Measurements from ENCODE around the gene UPB1. TPM values are rescaled to one million over a fixed set of nuclear protein-coding genes. Genes with fewer than 3 reads are reported as not detected.
A peak's percentile ranks its signal among the peaks of the same experiment; 100 is the strongest.
"Not testable (repeated sequence)": the region's sequence is repeated elsewhere in the genome, so short reads cannot be mapped to it uniquely, and the experiment has no call there.

Gene UPB1
- total RNA-seq, 2 donors from 2014 or later, result 0.52 TPM; not detected in 1

DNA sequence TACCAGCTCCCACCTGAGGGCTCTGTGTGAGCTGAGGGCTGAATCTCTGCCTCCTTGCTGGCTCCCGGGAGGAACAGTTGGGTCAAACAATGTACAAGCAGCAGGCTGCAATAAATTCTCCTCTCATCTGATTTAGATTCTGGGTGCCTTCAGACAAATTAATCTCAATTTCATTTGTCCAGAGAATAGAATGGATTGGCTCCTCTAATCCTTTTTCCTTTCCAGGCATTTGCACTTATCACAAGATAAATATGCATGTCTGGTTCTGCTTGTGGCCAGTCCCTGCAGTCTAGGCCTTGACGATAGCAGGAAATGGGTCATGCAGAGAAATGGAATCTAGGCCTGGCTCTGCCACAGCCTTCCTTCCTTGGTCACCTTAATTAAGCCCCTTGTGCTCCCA, 28.7 kb downstream of the UPB1 start:
- no peaks in the 10 kb centered on the region for H3K36me3 ChIP-seq (replicated peaks in 1 of 2; ENCODE audit: insufficient read depth in 1 of 2, low read depth in 2 of 2)
- H3K9me3 ChIP-seq, result no peaks in the 10 kb centered on the region
- TF ChIP-seq POLR2A (IDR thresholded peaks at IDR 0.05) (no peak), CTCF (IDR thresholded peaks at IDR 0.05) (no peak)
- peaks cover 15% of the 10 kb centered on the region for H3K4me1 ChIP-seq
- H3K27me3 ChIP-seq, result no peaks in the 10 kb centered on the region
- no peak for DNase-seq
- no peak overlapping the region for H3K4me3 ChIP-seq
- 17 to 20% methylated on average over 2 of the region's 2 CpGs for WGBS, 2 donors
- no peak for ATAC-seq
- intact Hi-C loops (cut with DNase I), result loop anchor here (5.0 kb wide), 1 partner anchor 97 kb away; the partner anchor contains the start of gene ADORA2A
- H3K27ac ChIP-seq, result peak overlapping the region in 3 of 4 donors; percentile 21 to 37 (median 26)

- Histone ChIP-seq H3K4me3 (no peak overlapping the region), H3K9me3 (no peaks in the 10 kb centered on the region), H3K27me3 (no peaks in the 10 kb centered on the region), H3K36me3 (replicated peaks in 1 of 2; ENCODE audit: insufficient read depth in 1 of 2, low read depth in 2 of 2) (no peaks in the 10 kb centered on the region), H3K27ac (no peak overlapping the region), H3K4me1 (peaks cover 15% of the 10 kb centered on the region)
- intact Hi-C loops (cut with DNase I), result no loop called here
- WGBS, 2 donors, result 1 to 5% methylated on average over 10 to 12 of the region's 12 CpGs
- DNase-seq, result peak; percentile 79 to 87 (median 82)
- TF ChIP-seq CTCF (IDR thresholded peaks at IDR 0.05), result peak; percentile 71 to 87 (median 80)
- TF ChIP-seq POLR2A (IDR thresholded peaks at IDR 0.05), result no peak
- peak; percentile 83 for ATAC-seq
These were observed 30.4 kb downstream of the UPB1 start for GRCh38 chr22:24525416-24526037.

- H3K27me3 ChIP-seq, result no peaks in the 10 kb centered on the region
- H3K4me1 ChIP-seq, result peaks cover 20% of the 10 kb centered on the region
- ATAC-seq (no peak), DNase-seq (no peak)
- no peaks in the 10 kb centered on the region for H3K36me3 ChIP-seq (replicated peaks in 1 of 2; ENCODE audit: insufficient read depth in 1 of 2, low read depth in 2 of 2)
- H3K9me3 ChIP-seq, result no peaks in the 10 kb centered on the region
- H3K27ac ChIP-seq, result no peak overlapping the region
- WGBS, 2 donors, result 82 to 84% methylated on average over 2 of the region's 2 CpGs
- intact Hi-C loops (cut with DNase I), result no loop called here
- TF ChIP-seq POLR2A (IDR thresholded peaks at IDR 0.05) (no peak), CTCF (IDR thresholded peaks at IDR 0.05) (no peak)
- no peak overlapping the region for H3K4me3 ChIP-seq
These were observed 31.1 kb downstream of the UPB1 start for GRCh38 chr22:24526191-24526590.

DNA sequence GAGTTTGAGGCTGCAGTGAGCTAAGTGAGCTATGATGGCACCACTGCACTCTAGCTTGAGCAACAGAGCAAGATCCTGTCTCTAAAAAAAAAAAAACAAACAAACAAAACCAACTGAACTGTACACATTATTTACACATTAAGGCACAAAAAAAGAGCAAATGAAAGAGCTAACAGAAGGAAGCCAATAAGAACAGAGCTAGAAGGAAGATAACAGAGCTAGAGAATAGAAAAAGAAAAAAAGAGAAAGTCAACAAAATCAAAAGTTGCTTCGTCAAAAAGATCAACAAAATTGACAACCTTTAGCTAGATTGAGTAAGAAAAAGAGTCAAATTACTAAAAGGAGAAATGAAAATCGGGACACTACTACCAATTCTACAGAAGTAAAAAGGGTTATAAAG, 34.8 kb downstream of the UPB1 start:
- intact Hi-C loops (cut with DNase I), result no loop called here
- no peak overlapping the region for H3K27ac ChIP-seq
- no peaks in the 10 kb centered on the region for H3K36me3 ChIP-seq (replicated peaks in 1 of 2; ENCODE audit: insufficient read depth in 1 of 2, low read depth in 2 of 2)
- no peak overlapping the region for H3K4me3 ChIP-seq
- no peak for DNase-seq
- H3K9me3 ChIP-seq, result no peaks in the 10 kb centered on the region
- no peak for TF ChIP-seq POLR2A (IDR thresholded peaks at IDR 0.05)
- 51 to 52% methylated on average over 2 of the region's 2 CpGs for WGBS, 2 donors
- no peak for ATAC-seq
- H3K27me3 ChIP-seq, result no peaks in the 10 kb centered on the region
- peaks cover 27% of the 10 kb centered on the region for H3K4me1 ChIP-seq

DNA sequence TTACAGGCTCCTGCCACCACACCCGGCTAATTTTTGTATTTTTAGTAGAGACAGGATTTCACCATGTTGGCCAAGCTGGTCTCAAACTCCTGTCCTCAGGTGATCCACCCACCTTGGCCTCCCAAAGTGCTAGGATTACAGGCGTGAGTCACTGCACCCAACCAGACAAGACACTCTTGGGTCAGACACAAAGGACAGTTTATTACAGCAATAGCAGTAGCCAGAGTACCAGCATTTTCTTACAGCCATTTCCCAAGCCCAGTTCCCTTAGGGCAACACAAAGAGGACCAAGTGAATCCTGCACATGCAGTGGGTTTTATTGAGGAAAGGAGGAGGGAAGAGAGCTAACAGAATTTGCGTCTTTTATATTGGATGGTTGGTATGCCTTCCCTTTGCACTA, 35.8 kb downstream of the UPB1 start:
- H3K9me3 ChIP-seq; H3K27me3 ChIP-seq; DNase-seq; ATAC-seq; H3K36me3 ChIP-seq (replicated peaks in 1 of 2; ENCODE audit: insufficient read depth in 1 of 2, low read depth in 2 of 2); H3K4me3 ChIP-seq; intact Hi-C loops (cut with DNase I): not testable (repeated sequence)
- Histone ChIP-seq H3K27ac (peak overlapping the region in 2 of 4 donors; percentile 20 to 56), H3K4me1 (peaks cover 30% of the 10 kb centered on the region)
- WGBS, 2 donors, result 61 to 62% methylated on average over 3 of the region's 3 CpGs

DNA sequence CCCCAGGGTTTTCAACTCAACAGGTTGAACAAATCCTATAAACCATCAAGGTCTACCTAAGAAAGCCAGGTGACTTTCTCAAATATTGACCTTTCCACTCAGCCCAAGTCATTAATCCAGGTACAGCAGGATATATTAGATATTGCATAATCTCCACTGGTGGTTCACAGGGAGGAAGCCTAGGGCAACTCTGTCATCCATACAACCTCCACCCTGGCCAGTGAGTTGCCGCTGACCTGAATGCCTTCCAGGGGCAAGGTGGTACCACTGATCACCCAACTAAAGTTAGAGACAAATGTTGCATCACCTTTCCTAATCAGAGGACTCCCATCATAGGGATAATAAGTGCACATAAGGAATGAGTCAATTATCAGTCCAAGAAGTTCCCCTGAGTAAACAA, 36.9 kb downstream of the UPB1 start:
- WGBS, 2 donors, result 16 to 40% methylated on average over 1 of the region's 1 CpG
- peak in 2 of 4 donors; percentile 45 to 50 for DNase-seq
- no peaks in the 10 kb centered on the region for H3K9me3 ChIP-seq
- intact Hi-C loops (cut with DNase I), result no loop called here
- H3K4me1 ChIP-seq, result peaks cover 38% of the 10 kb centered on the region
- TF ChIP-seq POLR2A (IDR thresholded peaks at IDR 0.05) (no peak), CTCF (IDR thresholded peaks at IDR 0.05) (no peak)
- ATAC-seq, result peak; percentile 83
- no peak overlapping the region for H3K4me3 ChIP-seq
- H3K27me3 ChIP-seq, result no peaks in the 10 kb centered on the region
- peak overlapping the region in 3 of 4 donors; percentile 20 to 56 (median 45) for H3K27ac ChIP-seq
- no peaks in the 10 kb centered on the region for H3K36me3 ChIP-seq (replicated peaks in 1 of 2; ENCODE audit: insufficient read depth in 1 of 2, low read depth in 2 of 2)
